GM19035 (cell line): ENCODE results near the gene ZBED6.
"Not testable (repeated sequence)": the region's sequence is repeated elsewhere in the genome, so short reads cannot be mapped to it uniquely, and the experiment has no call there.

Source experiments
- ATAC-seq: cut with Tn5 transposase; IDR thresholded peaks from one replicate; pipeline ENCODE4 v1.9.1; 2021; ENCODE audit not compliant: unreplicated experiment

ZBED6 gene, protein sequence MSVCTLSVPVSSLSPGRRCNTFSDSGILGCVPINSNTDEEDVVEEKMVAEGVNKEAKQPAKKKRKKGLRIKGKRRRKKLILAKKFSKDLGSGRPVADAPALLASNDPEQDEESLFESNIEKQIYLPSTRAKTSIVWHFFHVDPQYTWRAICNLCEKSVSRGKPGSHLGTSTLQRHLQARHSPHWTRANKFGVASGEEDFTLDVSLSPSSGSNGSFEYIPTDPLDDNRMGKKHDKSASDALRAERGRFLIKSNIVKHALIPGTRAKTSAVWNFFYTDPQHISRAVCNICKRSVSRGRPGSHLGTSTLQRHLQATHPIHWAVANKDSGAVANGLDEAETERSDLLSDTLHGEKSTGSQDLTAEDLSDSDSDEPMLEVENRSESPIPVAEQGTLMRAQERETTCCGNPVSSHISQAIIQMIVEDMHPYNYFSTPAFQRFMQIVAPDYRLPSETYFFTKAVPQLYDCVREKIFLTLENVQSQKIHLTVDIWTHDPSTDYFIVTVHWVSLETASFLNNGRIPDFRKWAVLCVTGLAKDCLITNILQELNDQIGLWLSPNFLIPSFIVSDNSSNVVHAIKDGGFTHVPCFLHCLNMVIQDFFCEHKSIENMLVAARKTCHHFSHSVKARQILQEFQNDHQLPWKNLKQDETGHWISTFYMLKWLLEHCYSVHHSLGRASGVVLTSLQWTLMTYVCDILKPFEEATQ (N-terminal part only)

DNA sequence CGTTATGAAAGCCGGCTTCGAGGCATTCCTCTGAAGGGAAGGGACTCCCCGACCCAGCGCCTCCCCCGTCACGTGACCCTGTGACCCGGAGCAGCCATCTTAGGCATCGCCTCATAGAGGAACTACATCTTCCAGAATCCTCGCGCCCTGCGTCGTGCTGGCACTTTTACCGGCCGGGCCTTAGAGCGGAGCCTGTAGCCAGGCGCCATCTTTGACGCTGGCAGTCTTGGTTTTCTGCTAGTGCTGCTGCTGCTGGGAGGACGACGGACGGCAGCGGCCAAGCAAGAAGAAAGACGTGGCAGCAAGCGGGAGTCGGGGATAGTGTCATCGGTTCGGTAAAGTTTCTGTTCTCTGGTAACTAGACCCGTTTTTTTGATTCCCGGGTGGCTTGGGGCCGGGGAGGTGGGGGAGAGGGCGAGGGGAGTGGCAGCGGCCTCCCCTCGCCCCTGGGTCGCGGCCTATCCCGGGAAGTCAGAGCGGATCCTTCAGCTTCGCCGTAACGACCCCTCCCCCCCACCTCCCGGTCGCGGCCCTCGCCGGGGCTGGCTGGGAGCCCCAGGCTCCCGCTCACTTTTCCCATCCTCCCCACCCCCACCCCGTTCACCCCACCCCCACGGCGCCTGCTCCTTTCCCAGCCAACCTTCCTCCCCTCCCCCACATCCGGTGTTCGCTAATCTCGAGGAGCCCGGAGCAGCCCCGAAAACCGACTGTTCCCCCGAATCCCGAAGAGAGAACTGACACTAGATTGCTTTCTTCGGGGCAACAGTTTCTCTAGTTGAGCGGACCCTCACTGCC is at the start of gene ZBED6, which contains the start of gene ZC3H11A:
Gene ZBED6 (plus strand): TSS at position 183 of the 795 bp plus-strand sequence. CDS start 1,900 bp downstream, outside the sequence.
Gene ZC3H11A (plus strand): TSS at position 183 of the 795 bp plus-strand sequence. CDS start 21,448 bp downstream, outside the sequence.
- ATAC-seq, result peak; percentile 96

DNA sequence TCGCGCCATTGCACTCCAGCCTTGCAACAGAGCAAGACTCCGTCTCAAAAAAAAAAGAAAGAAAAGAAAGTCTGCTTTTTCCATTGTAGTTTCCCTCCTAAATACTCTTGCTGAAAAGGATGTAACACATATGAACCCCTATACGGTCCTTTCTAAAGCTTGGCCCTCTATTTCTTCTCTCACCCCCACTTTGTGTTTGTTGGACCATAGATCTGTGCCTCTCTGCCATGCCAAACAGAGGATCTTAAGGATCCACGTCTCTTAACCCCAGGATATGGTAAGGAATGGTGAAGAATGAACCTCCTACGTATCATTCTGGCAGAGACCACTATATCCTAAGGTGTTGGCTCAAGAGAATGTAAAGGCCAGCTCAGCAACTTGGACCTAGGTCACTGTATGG is 49.1 kb upstream of the ZBED6 start:
- no peak for ATAC-seq

DNA sequence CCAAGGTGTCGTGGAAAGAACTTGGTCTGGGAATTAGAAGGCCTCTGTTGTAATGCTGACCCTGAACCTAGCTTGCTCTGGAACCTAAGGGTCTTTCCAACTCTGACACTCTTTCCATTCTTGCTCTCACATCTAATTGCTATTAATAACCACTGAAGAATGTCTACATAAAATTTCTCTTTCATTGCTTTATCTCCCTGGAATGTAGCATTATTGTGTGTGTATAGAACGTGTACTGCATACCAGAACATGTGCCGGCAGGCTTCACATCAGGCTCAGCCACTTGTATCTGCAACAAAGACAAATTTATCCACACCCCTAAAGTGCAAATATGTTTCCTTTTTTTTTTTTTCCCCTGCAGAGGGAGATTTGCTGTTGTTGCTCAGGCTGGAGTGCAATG is 44.4 kb upstream of the ZBED6 start:
- no peak for ATAC-seq

DNA sequence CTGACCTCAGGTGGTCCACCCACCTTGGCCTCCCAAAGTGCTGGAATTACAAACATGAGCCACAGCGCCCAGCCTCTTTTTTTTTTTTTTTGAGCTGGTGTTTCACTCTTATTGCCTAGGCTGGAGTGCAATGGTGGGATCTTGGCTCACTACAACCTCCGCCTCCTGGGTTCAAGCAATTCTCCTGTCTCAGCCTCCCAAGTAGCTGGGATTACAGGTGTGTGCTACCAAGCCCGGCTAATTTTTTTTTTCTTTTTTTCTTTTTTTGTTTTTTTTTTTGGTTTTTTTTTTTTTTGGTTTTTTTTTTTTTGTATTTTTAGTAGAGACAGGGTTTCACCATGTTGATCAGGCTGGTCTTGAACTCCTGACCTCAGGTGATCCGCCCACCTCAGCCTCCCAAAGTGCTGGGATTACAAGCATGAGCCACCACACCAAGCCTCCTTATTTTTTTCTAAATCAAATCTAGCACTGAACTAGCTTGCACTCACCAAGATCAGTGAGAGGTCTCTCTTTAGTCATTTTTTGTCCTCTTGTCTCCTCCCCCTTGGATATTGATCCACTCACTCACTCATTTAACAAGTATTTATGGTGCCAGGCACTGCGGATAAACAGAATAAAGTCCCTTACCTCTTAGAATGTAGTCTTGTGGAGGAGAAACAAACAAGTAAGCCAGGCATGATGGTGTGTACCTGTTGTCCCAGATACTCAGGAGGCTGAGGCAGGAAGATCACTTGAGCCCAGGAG is 43.6 kb upstream of the ZBED6 start:
- ATAC-seq, result not testable (repeated sequence)

DNA sequence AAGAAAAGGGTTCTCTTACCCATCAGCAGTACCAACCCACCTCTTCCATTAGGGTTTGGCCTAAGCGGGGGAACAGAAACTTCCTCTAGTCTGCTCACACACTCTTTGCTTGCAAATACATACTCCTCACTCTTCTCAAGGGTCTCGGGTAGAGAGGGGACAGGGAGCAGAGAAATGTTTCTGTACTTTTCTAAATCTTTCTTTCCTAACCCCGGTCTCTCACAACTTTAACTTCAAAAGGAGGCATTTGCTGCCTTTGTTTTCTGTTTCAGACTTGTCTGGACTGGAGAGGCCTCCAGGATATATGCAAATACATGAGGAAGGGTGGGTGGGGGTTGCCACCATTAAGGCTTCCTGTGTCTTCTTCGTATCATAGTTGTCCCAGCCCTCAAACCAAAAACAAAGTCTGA is 41.0 kb upstream of the ZBED6 start:
- ATAC-seq, result peak; percentile 79

DNA sequence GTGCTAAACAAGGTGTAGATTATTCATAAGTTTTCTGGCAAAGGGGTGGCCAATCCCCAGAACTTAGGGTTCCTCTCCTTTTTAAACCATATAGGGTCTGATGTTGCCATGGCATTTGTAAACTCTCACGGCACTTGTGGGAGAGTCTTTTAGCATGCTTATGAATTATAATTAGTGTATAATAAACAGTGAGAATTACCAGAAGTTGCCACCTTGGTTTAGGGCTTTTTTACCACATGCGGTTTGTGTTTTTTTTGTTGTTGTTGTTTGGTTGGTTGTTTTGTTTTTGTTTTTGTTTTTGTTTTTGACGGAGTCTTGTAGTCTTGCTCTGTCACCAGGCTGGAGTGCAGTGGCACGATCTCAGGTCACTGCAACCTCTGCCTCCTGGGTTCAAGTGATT is 39.4 kb upstream of the ZBED6 start:
- ATAC-seq, result no peak

DNA sequence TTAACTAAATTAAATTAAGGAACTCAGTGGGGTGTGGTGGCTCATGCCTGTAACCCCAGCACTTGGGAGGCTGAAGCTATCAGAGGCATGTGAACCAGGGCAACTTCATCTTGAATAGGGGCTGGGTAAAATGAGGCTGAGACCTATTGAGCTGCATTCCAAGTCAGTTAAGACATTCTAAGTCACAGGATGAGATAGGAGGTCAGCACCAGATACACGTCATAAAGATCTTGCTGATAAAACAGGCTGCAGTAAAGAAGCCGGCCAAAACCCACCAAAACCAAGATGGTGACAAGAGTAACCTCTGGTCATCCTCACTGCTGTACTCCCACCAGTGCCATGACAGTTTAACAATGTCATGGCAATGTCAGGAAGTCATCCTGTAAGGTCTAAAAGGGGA is 36.7 kb upstream of the ZBED6 start:
- not testable (repeated sequence) for ATAC-seq

DNA sequence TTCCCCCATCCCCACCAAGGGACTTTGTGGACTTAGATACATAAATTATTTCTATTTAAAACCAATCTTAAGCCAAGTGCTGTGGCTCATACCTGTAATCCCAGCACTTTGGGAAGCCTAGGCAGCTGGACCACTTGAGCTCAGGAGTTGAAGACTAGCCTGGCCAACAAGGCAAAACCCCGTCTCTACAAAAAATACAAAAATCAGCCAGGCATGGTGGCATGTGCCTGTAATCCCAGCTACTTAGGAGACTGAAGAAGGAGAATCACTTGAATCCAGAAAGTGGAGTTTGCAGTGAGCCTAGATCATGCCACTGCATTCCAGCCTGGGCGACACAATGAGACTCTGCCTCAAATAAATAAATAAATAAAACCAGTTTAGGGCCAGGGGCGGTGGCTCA is 34.9 kb upstream of the ZBED6 start:
- no peak for ATAC-seq

DNA sequence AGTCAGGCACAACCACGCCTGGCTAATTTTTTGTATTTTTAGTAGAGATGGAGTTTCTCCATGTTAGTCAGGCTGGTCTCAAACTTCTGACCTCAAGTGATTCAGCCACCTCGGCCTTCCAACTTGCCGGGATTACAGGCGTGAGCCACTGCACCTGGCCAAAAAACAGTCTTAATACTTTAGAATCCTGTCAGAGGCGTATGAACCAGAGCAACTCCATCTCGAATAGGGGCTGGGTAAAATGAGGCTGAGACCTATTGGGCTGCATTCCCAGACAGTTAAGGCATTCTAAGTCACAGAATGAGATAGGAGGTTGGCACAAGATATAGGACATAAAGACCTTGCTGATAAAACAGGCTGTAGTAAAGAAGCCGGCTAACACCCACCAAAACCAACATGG is 33.5 kb upstream of the ZBED6 start:
- not testable (repeated sequence) for ATAC-seq

DNA sequence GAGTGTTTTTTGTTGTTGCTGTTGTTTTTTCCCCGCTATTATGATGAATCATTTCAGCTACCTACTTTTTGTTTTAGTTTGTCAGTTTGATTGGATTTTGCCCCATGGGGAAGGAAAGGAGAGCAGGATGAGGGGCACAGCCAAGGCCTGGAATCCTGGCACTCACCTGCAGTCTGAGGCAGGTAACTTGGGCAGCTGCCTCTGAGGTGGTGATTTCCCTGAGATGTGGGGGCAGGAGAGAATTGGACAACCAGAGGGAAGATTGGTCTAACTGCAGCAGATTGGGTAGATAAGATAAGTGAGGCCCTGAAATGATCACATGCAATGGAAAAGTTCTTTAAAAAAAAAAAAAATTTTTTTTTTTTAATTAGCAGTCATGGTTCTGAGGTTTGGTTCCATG is 31.9 kb upstream of the ZBED6 start:
- no peak for ATAC-seq

DNA sequence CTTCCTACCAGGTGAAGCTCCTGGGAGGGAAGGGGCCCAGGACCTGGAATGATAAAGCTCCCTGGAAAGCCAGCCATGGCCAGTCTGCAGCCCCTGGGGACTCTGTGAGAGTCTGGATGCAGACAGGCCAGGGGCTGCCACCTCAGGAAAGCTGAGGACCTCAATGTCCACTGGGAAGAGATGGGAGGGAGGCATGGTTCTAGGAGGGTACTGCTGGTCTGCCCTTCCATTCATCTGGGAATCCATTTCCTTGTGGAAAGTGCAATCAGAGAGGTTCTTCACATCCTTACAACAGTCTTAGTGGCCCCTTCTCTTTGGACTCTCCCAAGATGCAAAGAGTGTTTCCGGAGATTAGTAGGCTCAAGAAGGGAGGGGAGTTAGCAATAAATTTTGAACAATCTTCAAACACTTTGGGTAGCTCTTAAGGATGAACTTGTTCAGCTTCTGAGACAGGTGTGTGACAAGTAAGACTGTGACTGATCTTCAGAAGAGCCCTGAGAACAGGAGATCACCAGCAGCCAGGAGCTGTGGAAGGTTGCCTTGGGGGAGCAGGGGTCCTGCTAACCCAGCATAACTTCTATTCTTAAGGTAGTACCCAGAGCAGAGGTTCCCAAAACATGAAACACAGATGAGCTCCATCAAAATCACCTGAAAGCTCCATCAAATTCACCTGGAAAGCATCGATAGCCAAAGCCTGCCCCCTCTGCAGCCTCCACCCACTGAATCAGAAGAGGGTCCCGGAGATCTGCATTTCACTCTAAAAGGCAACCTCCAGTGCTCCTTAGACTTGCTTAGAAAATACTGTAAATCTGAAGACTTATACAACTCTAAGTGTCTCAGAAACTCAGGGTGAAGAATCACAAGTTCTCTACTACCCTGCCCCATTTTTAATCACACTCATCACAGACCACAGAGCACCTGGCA is 31.1 kb upstream of the ZBED6 start:
- peak; percentile 28 for ATAC-seq

DNA sequence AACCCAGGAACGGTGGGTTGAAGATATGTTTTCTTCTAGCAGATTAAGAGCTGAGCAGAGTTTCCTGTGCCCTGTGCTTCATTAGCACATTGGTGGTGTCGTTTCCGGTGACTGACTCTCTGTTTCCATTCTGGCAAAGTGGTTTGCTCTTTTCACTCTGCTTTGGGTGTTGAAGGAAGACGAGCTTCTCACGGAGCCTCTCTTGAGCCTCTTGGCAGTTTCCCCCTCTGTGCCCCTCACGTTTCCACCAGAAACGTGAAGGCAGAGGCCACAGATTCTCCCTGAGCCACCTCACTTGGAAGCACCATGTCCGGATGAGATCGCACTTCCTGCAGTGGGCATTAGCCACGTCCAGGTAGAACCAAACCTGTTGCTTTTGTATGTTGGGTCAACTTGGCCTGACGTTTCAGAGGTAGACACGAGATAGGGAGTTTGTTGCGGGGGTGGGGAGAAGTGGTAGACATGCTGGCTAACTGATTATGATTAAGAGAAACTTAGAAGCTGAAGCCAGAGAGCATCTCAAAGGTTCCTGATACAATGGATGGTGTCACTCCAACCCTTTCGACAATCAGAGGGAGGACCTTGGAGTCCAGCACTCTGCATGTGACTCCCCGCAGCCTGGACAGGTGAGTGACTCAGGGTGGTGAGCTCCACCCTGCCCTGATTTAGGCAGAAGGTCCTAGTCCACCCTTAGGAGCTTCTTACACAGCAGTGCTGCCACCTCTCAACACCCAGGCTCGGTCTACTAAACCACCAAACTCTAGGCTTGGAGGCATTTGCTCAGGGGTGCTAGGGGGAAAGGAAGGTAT is 30.2 kb upstream of the ZBED6 start, which contains the start of gene LAX1:
Gene LAX1 (plus strand): TSS at position 155 of the 809 bp plus-strand sequence. CDS start 383 bp downstream, at position 538.
- peak; percentile 87 for ATAC-seq

DNA sequence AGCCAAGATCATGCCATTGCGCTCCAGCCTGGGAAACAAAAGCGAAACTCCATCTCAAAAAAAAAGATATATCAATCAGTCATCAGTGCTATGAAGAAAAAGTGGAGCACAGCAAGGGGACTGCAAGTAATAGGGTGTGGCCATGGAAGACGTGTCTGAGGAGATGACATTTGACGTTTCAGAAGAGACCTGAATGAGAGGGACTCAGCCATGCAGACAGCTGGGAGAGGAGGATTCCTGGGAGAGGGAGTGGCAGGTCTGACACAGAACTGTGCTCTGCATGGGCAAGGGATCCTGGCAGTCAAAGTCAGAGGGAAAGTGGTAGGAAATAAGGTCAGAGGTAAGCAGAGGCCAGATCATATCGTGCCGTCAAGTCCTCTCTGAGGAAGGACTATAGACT is 27.2 kb upstream of the ZBED6 start:
- ATAC-seq, result no peak

DNA sequence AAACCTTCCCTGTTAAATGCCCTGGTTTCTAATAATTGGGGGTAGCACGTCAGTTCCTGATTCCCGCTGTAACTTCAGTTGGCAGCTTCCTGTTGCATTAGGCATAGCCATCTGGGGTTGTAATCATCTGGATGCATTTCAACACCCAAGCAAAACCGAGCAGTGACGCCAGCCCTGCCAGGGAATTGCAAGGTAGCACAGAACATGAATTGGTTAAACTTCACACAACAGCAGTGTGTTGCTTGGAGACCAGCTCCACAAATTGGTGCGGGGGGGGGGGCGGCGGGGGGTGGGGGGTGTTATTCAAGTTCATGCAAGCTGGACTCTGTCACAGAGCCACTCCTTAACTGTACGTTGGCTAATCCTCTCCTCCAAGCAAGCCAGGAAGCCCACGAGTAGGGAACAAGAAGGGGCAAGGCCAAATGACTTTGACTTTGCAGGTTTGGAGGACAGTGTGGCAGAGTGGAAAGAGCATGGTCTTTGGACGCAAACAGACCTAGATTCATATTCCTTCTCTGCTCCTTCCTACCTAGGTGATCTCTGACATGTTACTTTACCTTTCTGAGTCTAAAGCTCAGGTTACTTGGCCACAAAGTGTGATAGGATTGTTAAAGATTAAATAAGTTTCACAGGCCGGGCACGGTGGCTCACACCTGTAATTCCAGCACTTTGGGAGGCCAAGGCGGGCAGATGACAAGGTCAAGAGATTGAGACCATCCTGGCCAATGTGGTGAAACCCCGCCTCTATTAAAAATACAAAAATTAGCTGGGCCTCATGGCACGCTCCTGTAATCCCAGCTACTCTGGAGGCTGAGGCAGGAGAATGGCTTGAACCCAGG is 25.7 kb upstream of the ZBED6 start:
- ATAC-seq, result no peak

DNA sequence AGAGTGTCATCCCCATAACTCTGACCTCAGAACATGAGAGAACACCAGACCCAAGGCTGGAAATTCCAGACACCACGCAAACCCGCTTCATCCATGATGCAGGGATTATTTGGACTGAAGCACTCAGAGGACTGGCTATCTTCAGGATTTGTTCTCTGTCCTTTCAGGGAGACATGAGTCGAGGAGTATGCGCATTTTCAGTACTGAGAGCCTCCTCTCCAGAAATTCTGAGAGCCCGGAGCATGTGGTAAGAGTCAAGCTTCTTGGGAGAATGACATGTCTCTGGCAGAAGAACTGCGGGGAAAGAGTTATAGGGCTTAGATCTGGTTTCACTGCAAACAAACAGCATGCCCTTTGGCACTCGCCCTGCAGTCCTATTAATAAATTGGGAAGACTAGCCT is 23.5 kb upstream of the ZBED6 start:
- no peak for ATAC-seq

DNA sequence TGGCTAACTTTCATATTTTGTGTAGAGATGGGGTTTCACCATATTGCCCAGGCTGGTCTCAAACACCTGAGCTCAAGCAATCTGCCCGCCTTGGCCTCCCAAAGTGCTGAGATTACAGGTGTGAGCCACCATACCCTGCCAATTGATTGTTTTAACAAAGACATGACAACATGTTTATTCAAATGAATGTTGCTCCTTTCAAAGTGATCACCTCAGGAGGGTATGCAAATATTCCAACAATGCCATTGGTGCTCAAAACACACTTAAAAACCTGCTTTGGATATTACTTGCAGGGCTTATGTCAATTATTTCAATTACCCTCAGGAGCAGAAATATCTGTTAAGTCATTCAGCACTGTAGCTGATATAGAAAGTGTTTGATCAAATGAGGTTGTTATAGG is 22.6 kb upstream of the ZBED6 start:
- no peak for ATAC-seq

DNA sequence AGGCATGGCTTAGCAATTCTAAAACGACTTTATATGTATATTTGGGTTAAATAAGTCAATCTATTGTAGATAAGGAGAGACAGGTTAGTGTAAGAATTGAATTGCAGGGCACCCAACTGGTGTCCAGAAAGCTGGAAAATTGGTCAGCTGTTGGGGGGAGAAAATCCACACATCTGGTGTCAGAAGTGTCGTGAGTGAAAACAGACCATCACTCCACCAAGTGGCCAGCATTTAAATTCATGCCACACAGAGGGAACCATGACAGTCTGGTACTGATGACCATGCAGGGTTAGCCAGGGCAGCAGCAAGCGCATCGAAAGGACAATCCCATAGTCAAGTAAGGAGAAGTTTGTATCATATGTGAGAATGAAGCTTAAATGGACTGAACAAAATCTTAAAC is 18.8 kb upstream of the ZBED6 start:
- ATAC-seq, result no peak

DNA sequence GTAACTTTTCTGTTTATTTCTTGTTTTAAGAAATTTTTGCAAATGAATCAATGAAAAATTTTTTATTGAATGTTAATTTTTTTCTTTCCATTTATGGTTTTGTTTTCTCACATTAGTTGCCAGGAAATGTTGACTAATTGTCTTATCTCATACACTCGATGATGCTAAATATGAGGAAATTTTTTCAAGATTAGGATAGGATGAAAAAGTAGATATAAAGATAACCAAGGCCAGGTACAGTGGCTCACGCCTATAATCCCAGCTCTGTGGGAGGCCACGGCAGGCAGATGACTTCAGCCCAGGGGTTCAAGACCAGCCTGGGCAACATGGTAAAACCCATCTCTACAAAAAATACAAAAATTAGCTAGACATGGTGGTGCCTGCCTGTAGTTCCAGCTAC is 17.8 kb upstream of the ZBED6 start:
- no peak for ATAC-seq
